Neuronal stem cell (in vitro differentiated cells): Measurements from ENCODE around the gene HS1BP3.

ENCODE experiments used
- DNase-seq: peaks from one replicate; pipeline ENCODE4 v3.0.0-alpha.2; 2013; ENCODE audit warnings: low spot score
- H2AFZ ChIP-seq: one replicate; pipeline ENCODE4 v1.6.1; 2013; ENCODE audit warnings: mild to moderate bottlenecking, low read length, inconsistent platforms
- H2AK5ac ChIP-seq: 2 replicates; pipeline ENCODE4 v1.6.1; 2013; ENCODE audit warnings: low read depth, mild to moderate bottlenecking, inconsistent platforms, low read length, moderate library complexity, mixed read lengths
- H2BK120ac ChIP-seq: 2 replicates; pipeline ENCODE4 v1.6.1; 2013; ENCODE audit warnings: low read depth, mild to moderate bottlenecking, inconsistent platforms, low read length, moderate library complexity, mixed read lengths
- H2BK12ac ChIP-seq: one replicate; pipeline ENCODE4 v1.6.1; 2013; ENCODE audit warnings: low read length, inconsistent platforms
- H2BK15ac ChIP-seq: 2 replicates; pipeline ENCODE4 v1.6.1; 2013; ENCODE audit warnings: mild to moderate bottlenecking, low read length, inconsistent platforms, mixed read lengths
- H2BK5ac ChIP-seq: one replicate; pipeline ENCODE4 v1.6.1; 2013; ENCODE audit warnings: inconsistent platforms, mild to moderate bottlenecking, low read length, moderate library complexity
- H3K14ac ChIP-seq: one replicate; pipeline ENCODE4 v1.6.1; 2013; ENCODE audit warnings: low read length, inconsistent platforms
- H3K18ac ChIP-seq: 2 replicates; pipeline ENCODE4 v1.6.1; 2013; ENCODE audit warnings: low read length, inconsistent platforms
- H3K23ac ChIP-seq: 2 replicates; pipeline ENCODE4 v1.6.1; 2013; ENCODE audit warnings: low read depth, mild to moderate bottlenecking, mixed read lengths, low read length, inconsistent platforms; ENCODE audit not compliant: poor library complexity
- H3K27ac ChIP-seq: replicated peaks from 3 replicates; pipeline ENCODE4 v1.5.1; 2013; ENCODE audit warnings: low read length, inconsistent platforms
- H3K27me3 ChIP-seq, 3 experiments: 2 replicates each; pipeline ENCODE4 v1.6.1; 2013; ENCODE audit warnings: low read length in 3 of 3, mild to moderate bottlenecking in 2 of 3, inconsistent platforms in 1 of 3, low read depth in 1 of 3, mixed read lengths in 1 of 3, moderate library complexity in 1 of 3; ENCODE audit not compliant: control insufficient read depth in 3 of 3, insufficient read depth in 3 of 3
- H3K36me3 ChIP-seq, 2 donors: replicated peaks in 1 of 2; 2 replicates each; pipeline ENCODE4 v1.6.1; 2013; ENCODE audit warnings: low read length in 2 of 2; ENCODE audit not compliant: control insufficient read depth in 2 of 2, insufficient read depth in 2 of 2
- H3K4ac ChIP-seq: 2 replicates; pipeline ENCODE4 v1.6.1; 2013; ENCODE audit warnings: inconsistent platforms, mild to moderate bottlenecking, low read length, moderate library complexity
- H3K4me1 ChIP-seq, 2 donors: 1 replicate in 1 of 2; 2 replicates in 1 of 2; pipeline ENCODE4 v1.6.1; 2013; ENCODE audit warnings: low read length in 2 of 2, low read depth in 1 of 2; ENCODE audit not compliant: control insufficient read depth in 2 of 2, insufficient read depth in 1 of 2
- H3K4me2 ChIP-seq: one replicate; pipeline ENCODE4 v1.6.1; 2013; ENCODE audit warnings: mild to moderate bottlenecking, low read length, inconsistent platforms; ENCODE audit not compliant: insufficient read depth, poor library complexity, severe bottlenecking
- H3K4me3 ChIP-seq, 2 donors: 2 replicates each; pipeline ENCODE4 v1.5.1; 2013; ENCODE audit warnings: low read length in 2 of 2, mild to moderate bottlenecking in 2 of 2, inconsistent platforms in 1 of 2, moderate library complexity in 1 of 2
- H3K79me1 ChIP-seq: one replicate; pipeline ENCODE4 v1.6.1; 2013; ENCODE audit warnings: low read depth, mild to moderate bottlenecking, inconsistent platforms, low read length, moderate library complexity
- H3K9ac ChIP-seq: one replicate; pipeline ENCODE4 v1.6.1; 2013; ENCODE audit warnings: mild to moderate bottlenecking, low read depth, low read length, inconsistent platforms; ENCODE audit not compliant: poor library complexity
- H3K9me3 ChIP-seq, 2 donors: replicated peaks in 1 of 2; 2 replicates each; pipeline versions ENCODE3 to v1.6.1; 2013; ENCODE audit warnings: low read length in 2 of 2, mild to moderate bottlenecking in 2 of 2, inconsistent platforms in 1 of 2, low read depth in 1 of 2, mixed read lengths in 1 of 2, moderate library complexity in 1 of 2; ENCODE audit not compliant: control insufficient read depth in 2 of 2, insufficient read depth in 1 of 2
- H4K8ac ChIP-seq: one replicate; pipeline ENCODE4 v1.6.1; 2013; ENCODE audit warnings: low read depth, mild to moderate bottlenecking, inconsistent platforms, low read length, moderate library complexity
- H4K91ac ChIP-seq: one replicate; pipeline ENCODE4 v1.6.1; 2013; ENCODE audit warnings: low read length, low read depth, mild to moderate bottlenecking, inconsistent platforms; ENCODE audit not compliant: poor library complexity
- WGBS, 2 donors: extraction: QIAGEN DNeasy Blood & Tissue Kit; methylation state at CpG; one replicate each; pipeline ENCODE4 v1.1.7; 2013; ENCODE audit warnings: missing lambda C conversion rate in 2 of 2, mixed read lengths in 1 of 2; ENCODE audit not compliant: insufficient read length in 2 of 2, insufficient replicate concordance in 1 of 2; ENCODE audit errors: extremely low coverage in 2 of 2; 5-methylcytosine and 5-hydroxymethylcytosine counted together

The HS1BP3 gene

DNA sequence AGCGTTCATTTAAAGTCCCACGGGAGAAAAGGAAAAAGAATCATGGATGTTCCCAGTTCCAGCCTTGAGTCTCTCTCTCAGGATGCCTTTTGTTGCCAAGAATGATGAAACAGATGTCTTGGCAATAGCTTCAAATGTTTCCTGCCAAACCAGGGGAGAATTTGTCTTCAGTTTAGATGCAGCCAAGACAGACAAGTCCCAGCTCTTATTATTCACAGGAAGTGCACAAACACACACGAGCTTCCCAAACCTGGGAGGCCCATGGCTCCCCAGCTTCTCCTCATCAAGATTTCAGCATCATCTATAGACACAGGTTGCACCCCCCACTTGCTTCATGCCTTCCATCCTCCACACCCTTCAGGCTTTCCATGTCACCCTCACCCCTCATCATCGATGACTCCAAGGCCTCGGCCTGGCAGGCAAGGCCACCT lies 45.9 kb downstream of the HS1BP3 start:
- Histone ChIP-seq H2AK5ac (no peak overlapping the region), H3K4me3 (no peak overlapping the region), H3K27me3 (no peaks in the 10 kb centered on the region), H3K4me1 (peaks cover 5 to 13% of the 10 kb centered on the region in 2 donors), H2AFZ (no peak overlapping the region), H4K8ac (no peak overlapping the region), H3K23ac (no peak overlapping the region), H3K27ac (no peak overlapping the region), H3K18ac (no peak overlapping the region), H2BK15ac (no peak overlapping the region), H3K4me2 (no peak overlapping the region), H3K4ac (no peak overlapping the region), H3K9ac (no peak overlapping the region), H3K9me3 (peaks cover 0 to 4% of the 10 kb centered on the region in 2 donors), H3K36me3 (no peaks in the 10 kb centered on the region), H2BK12ac (no peak overlapping the region), H2BK120ac (no peak overlapping the region), H3K79me1 (no peaks in the 10 kb centered on the region), H4K91ac (no peak overlapping the region), H3K14ac (no peak overlapping the region), H2BK5ac (no peak overlapping the region)
- WGBS, 2 donors = no CpG with 5 or more reads among the region's 5 CpGs
- DNase-seq = no peak

DNA sequence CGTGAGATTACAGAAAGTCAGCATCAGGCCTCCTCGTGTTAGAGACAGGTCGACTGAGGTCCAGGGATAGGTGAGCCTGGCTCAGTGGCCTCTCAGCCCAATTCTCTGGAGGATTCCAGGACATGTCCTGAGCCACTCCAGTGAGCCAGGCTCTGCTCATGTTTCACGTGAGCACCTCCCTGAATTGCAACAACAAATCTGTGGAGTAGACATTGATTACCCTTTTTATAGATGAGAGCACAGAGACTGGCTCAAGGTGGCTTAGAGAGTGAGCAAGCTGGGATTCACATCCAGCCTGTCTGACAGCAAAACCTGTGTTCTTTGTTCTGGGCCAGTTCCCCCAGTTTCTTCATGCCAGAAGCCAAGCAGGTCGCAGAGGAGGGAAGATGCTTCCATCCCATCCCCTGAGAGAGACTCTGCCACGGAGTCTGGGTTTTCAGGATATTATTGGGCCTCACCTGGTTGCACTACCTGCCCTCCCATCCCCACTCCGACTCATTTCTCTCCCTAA lies 46.4 kb downstream of the HS1BP3 start:
- no peak overlapping the region for H2BK12ac ChIP-seq
- peaks cover 10 to 18% of the 10 kb centered on the region in 2 donors for H3K4me1 ChIP-seq
- H3K9ac ChIP-seq = no peak overlapping the region
- H2BK15ac ChIP-seq = no peak overlapping the region
- no peak overlapping the region for H3K23ac ChIP-seq
- H3K79me1 ChIP-seq = no peaks in the 10 kb centered on the region
- no peak overlapping the region for H3K4me3 ChIP-seq
- H3K4me2 ChIP-seq = no peak overlapping the region
- no peak overlapping the region for H3K14ac ChIP-seq
- no peaks in the 10 kb centered on the region for H3K27me3 ChIP-seq
- no peak overlapping the region for H2BK5ac ChIP-seq
- H4K8ac ChIP-seq = no peak overlapping the region
- H3K36me3 ChIP-seq = no peaks in the 10 kb centered on the region
- no CpG with 5 or more reads among the region's 7 CpGs for WGBS, 2 donors
- H2AK5ac ChIP-seq = no peak overlapping the region
- no peak overlapping the region for H3K4ac ChIP-seq
- no peak overlapping the region for H3K27ac ChIP-seq
- H3K9me3 ChIP-seq = peaks cover 0 to 4% of the 10 kb centered on the region in 2 donors
- H4K91ac ChIP-seq = no peak overlapping the region
- no peak overlapping the region for H2AFZ ChIP-seq
- peak overlapping the region; percentile 8 for H3K18ac ChIP-seq
- H2BK120ac ChIP-seq = no peak overlapping the region
- DNase-seq = no peak

DNA sequence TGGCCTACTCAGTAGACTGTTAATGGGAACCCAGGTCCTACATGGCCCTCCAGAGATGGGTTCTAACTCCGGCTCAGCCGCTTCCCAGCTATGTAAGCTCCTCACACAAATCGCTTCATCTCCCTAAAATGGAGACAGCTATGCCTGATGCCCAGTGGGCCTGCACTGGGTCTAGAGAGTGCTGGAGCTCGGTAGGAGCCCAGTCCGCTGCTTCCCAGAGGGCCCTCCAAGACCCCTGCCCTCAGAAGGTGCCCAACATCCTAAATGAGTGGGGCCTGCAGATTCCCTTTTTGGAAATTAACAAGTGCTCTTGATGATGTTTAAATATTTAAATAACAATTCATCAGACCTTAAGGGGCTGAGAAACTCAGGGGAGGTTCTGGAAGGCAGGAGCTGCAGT lies 47.1 kb downstream of the HS1BP3 start:
- no peak for DNase-seq
- no CpG with 5 or more reads among the region's 5 CpGs for WGBS, 2 donors

DNA sequence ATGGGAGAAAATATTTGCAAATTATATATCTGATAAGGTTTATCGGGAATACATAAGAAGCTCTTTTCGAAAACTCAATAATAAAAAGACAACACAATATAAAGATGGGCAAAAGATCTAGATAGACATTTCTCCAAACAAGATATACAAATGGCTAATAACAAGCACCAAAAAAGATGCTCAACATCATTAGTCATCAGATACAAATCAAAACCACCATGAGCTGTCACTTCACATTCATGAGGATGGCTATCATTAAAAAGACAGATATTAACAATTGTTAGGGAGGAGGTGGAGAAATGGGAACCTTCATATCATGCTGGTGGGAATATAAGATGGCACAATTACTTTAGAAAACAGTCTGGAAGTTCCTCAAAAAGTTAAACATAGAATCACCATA lies 48.1 kb downstream of the HS1BP3 start:
- H3K4me2 ChIP-seq = no peak overlapping the region
- H2AK5ac ChIP-seq = no peak overlapping the region
- H2BK15ac ChIP-seq = no peak overlapping the region
- H2AFZ ChIP-seq = no peak overlapping the region
- no peak overlapping the region for H3K4me3 ChIP-seq
- no peak overlapping the region for H4K8ac ChIP-seq
- H4K91ac ChIP-seq = no peak overlapping the region
- no peak overlapping the region for H3K14ac ChIP-seq
- no peaks in the 10 kb centered on the region for H3K79me1 ChIP-seq
- no peak overlapping the region for H3K4ac ChIP-seq
- H2BK5ac ChIP-seq = no peak overlapping the region
- no peak overlapping the region for H2BK120ac ChIP-seq
- no peak overlapping the region for H3K9ac ChIP-seq
- no peak overlapping the region for H2BK12ac ChIP-seq
- H3K4me1 ChIP-seq = peaks cover 14 to 31% of the 10 kb centered on the region in 2 donors
- H3K36me3 ChIP-seq = no peaks in the 10 kb centered on the region
- no peak overlapping the region for H3K23ac ChIP-seq
- peaks cover 0 to 4% of the 10 kb centered on the region in 2 donors for H3K9me3 ChIP-seq
- H3K18ac ChIP-seq = no peak overlapping the region
- no peak overlapping the region for H3K27ac ChIP-seq
- DNase-seq = no peak
- H3K27me3 ChIP-seq = no peaks in the 10 kb centered on the region
- WGBS, 2 donors = no CpG with 5 or more reads among the region's 2 CpGs

More for the DNA sequence above, 47.1 kb downstream of the HS1BP3 start:
- no peak overlapping the region for H2BK12ac ChIP-seq
- no peak overlapping the region for H2BK120ac ChIP-seq
- H3K9ac ChIP-seq = no peak overlapping the region
- H2AFZ ChIP-seq = no peak overlapping the region
- H2AK5ac ChIP-seq = peak overlapping the region; percentile 27
- H3K27me3 ChIP-seq = no peaks in the 10 kb centered on the region
- H3K18ac ChIP-seq = no peak overlapping the region
- peaks cover 13 to 25% of the 10 kb centered on the region in 2 donors for H3K4me1 ChIP-seq
- H3K36me3 ChIP-seq = no peaks in the 10 kb centered on the region
- no peak overlapping the region for H3K4ac ChIP-seq
- no peak overlapping the region for H3K14ac ChIP-seq
- H3K23ac ChIP-seq = no peak overlapping the region
- peaks cover 0 to 4% of the 10 kb centered on the region in 2 donors for H3K9me3 ChIP-seq
- H3K79me1 ChIP-seq = no peaks in the 10 kb centered on the region
- H2BK15ac ChIP-seq = no peak overlapping the region
- H4K91ac ChIP-seq = no peak overlapping the region
- H2BK5ac ChIP-seq = no peak overlapping the region
- no peak overlapping the region for H3K4me2 ChIP-seq
- H3K27ac ChIP-seq = no peak overlapping the region
- H4K8ac ChIP-seq = no peak overlapping the region
- no peak overlapping the region for H3K4me3 ChIP-seq
